ENCODE results near the gene B4GALT2.

The B4GALT2 gene

DNA sequence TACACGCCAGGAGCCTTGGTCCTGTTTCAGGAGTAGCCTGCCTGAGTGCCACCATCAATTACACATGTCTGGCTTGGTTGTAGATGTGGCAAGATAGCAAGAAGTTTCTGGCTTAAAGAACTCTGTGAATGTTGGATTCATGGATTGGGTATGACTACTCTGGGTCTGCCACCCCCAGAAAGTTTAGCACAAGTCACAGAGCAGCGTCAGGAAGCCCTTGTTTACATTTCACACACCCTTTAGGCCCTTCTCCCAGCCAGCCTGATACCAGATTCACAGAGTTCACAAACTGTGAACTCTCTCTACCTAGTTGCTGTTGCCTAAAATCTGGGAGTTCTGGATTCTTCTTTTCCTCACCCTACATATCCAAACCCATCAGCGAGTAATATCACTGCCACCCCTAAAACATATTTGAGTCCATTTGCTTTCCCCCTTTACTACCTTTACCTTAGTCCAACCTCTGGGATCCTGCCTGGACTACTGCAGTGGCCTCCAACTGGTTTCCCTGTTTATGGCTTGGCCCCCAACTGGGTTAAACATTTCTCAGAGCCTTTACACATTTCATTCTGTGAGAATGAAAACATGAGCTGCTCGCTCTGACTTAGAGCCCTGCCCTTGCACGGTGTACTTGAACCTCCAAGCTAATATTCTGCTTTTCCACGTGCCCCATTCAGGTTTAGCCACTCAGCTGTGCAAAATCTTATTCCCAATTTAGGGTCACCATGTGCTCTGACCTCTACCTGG lies 8.3 kb downstream of the B4GALT2 start:
- DNase-seq = no peak

GRCh38 chr1:43990271-43991199 lies 11.5 kb downstream of the B4GALT2 start:
- no peak for DNase-seq

- DNase-seq = no peak
These were observed 12.1 kb downstream of the B4GALT2 start for GRCh38 chr1:43991200-43991475.

DNA sequence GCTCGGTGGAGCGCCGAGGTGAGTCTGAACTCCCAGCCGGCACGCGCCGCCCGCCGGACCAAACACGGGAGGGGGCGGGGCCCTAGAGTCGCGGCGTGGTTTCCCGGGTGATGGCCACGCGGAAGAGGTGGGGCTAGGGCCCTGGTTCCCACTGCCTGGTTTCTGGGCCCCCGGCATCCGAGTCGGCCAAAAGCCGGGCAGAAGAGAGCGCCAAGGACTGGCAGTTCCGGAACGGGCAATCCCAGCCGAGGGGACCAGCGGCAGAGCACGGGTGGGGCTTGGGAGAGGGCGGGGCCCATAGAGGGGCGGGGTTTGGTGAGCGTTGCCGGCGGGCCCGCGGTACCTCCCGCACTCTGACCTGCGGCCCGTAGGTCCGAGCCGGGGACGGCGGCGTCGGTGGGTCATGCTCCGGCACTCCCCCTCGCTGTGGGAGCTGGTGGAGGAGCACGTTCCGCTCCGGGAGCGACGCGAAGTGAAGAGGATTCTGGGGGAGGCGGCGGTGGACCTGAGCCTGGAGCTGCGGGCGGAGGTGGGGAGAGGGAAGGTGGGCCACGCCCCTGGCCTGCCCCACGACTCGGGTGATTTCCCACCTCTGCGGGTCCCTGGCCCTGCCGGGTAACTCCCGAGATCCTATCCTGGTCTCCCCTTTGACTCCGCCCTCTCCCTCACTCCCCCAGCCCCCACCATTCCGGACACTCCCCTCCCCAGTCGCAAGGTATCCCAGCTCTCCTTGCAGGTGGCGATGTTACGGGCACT lies 12.6 kb downstream of the B4GALT2 start, which contains the start of gene CCDC24:
TSS of gene CCDC24 (plus strand) at position 124 of the 756 bp plus-strand sequence. CDS start at position 404, 280 bp downstream.
- peak; percentile 81 for DNase-seq

DNA sequence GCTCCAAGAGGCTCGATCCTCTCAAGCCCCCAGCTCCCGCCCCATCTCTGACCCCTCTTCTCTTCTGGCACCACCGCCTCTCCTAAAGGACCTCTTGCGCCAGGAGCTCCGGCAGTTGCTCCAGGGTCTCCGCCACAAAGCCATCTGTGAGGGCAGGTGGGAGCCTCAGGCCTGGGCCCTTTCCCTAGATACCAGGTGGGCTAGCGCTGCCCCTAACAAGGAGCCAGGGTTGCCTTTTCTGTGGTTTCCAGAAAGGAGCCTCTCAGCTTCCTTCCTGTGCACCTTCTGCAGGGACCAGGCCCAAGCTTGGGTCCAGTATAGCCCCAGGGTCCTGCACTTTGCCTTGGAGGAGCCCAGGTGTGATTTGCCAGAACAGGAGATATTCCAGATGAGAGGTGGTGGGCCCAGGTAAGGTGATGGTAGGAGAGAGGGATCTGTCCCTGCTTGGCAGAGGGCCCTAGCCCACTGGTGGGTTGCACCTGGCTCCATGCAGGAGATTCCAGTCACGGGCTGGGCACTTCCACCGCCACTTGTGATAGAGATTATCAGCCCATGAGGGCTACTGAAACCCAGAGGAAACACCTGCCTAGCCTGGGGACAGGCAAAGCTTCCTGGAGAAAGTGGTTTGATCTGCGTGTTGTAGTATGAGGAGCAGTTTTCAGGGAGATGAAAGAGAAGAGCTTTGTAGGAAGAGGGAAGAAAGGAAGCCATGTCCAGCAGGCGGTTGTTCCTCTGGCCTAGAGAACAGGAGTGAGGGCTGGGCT lies 13.4 kb downstream of the B4GALT2 start:
- DNase-seq = no peak

DNA sequence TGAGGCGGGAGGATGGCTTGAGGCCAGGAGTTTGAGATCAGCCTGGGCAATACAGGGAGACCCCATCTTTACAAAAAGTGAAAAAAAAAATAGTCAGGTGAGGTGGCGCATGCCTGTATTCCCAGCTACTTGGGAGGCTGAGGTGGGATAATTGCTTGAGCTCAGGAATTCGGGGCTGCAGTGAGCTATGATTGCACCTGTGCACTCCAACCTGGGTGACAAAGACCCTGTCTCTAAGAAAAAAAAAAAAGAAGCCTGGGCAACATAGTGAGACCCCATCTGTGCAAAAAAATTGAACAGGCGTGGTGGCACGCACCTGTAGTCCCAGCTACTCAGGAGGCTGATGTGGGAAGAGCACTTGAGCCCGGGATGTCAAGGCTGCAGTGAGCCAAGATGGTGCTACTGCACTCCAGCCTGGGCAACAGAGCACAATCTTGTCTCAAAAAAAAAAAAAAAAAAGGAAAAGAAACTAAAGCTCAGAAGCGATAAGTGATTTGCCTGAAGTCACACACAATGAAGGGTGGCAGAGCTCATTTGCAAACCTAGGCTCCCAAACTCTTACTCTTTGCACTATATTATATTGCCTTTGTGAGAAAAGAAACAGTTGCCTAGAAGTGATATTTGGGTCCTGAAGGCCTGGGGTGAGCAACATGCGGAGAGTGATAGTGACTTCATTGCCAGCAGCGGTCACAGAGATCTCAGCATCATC lies 14.3 kb downstream of the B4GALT2 start:
- no peak for DNase-seq

DNA sequence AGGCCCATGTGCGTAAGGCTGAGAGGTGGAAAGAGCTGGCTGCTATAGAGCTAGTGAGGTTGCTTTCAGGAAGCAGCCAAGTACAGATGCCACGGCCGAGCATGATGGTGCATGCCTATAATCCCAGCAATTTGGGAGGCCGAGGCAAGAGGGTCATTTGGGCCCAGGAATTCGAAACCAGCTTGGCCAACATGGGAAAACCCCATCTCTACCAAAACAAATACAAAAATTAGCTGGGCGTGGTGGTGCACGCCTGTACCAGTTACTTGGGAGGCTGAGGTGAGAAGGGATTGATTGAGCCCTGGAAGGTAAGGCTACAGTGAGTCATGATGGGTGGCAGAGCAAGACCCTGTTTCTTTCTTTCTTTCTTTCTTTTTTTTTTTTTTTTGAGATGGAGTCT lies 15.1 kb downstream of the B4GALT2 start:
- no peak for DNase-seq

DNA sequence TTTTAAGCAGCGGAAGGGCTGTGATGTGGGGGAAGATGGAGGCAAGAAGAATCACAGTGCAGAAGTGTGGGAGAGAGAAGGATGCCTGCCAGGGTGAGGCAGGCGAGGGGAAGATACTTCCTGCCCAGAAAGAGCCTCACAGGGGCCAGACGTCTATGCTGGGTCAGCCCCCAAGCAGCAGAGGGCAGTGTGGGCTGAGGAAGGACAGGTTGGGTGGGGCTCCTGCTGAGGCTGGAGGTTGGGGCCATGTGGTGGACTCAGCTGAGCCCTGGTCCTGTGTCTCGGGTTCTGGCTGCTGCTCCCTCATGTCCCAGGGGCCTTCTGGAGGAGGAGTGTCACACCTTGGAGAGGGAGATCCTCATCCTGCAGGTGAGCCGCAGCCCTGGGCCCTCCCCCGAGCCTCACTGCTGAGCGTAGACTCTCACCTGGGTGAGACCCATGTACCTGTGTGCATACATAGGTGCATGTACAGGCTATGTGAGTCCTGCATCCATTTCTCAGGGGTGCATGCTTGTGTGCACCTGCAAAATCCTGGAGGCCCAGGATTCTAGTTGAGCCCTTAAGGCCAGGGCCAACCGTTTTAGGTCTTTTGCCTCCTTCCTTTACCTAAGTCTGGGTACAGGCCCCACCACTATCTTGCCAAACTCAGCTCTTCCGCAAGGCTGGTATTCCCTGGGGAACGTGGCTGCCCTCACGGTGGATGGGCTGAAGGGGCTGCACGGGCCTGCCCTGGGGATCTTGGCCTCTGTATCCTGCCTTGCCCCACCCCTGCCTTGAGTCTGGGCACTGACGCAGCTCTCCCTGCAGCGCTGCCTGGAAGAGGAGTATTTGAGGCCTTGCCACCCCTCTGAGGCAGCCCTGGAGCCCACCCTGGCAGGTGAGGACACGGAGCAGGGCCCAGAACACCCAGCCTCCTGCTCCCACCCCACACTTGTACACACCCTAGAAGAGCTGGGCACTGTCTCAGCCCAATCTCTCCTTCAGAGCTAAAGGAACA lies 16.1 kb downstream of the B4GALT2 start:
- DNase-seq = no peak

DNA sequence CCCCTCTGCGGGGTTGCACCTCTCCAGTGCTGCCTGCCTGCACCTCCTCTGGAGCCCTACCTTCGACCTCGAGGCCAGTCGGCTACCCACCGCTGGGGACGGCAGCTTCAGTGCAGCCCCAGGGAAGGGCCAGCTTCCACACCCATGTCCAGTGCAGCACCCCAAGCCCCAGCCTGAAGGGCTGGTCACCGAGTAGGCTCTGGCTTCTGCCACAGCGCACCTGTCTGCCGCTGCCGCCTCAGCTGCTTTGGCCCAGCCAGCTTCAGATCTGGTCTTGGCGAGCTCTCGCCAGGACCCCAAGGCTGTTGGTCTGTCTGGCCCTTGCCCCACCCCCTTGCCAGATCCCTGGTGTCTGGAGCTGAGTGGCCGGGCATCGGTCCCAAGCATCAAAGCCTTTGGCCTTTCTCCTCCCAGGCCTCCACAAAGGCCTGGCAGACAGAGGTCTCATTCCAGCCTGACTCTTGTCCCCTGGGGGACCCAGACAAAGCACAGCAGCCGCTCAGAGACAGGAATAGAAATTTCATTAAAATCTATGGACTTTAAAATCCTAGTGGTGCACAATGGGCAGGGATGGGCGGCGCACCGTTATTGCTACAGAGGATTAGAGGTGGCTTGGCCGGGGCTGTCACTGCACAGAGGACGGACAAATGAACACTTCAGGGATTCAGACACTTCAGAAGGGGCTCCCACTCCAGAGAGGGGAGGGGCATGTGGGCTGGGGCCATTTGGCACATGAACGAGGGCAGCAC lies 17.1 kb downstream of the B4GALT2 start:
- no peak for DNase-seq

DNA sequence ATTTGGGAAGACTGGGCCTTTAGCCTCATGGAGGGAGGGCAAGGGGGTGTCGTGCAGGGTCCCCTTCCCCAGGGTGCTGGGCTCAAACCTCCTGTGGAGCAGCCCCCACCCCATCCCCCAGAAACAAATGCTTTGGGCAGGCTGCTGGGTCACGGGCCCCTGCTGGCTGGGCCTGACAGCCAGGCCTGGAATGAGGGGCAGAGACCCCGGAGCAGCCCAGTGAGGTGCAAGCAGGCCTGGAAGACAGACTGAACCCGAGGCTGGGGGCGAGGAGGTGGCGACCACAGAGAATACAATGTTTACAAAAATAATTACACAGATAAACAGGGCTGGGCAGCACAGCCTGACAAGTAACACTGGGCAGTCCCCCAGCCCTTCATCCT lies 17.7 kb downstream of the B4GALT2 start:
- DNase-seq = no peak

DNA sequence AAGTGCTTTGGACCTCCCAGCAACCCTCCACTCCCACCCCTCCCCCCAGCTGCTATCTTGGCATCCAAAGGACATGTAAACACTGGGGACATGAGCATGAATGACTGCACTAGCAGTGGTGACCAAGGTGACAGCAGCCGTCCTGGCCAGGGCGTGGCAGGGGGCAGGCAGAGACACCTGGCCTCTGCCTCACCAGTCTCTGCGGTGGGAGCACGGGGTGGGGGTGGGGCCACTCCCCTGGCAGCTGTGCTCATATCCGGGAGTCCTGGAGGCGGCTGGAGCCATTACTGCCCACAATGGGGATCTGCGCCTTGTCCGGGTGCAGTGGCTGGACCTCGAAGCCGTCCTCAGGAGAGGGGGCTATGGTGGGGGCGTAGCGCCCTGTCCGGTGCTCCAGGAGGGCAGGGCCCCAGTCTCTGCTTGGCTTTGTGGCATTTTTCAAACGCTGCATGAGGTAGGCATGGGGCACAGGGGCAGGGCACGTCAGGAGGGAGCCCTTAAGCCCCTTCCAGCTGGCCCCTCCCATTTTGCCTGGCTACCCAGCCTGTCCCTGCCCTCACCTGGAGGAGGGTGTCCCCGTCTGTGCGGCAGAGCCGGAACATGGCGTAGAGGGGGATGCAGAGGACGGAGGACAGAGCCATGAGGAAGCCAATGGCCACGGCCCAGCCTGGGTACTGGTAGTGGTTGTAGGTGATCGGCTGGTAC lies 18.4 kb downstream of the B4GALT2 start:
- no peak for DNase-seq

DNA sequence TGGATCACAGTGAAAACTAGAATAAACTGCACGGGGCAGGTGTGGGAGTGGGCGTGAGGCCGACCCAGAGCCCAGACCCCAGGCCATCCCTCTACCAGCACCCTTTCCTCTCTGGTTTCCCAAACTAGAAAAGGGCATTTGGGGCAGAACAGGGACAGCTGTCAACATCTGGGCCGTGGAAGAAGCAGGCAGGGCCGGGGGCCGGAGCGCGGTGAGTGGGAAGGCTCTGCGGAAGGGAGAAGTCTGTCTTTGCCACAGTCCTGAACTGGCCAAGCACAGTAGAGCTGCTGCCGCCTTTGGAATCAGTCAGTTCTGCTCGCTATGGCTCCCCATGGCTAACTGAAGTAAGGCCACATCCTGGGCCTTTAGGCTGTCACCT lies 19.0 kb downstream of the B4GALT2 start:
- DNase-seq = no peak

DNA sequence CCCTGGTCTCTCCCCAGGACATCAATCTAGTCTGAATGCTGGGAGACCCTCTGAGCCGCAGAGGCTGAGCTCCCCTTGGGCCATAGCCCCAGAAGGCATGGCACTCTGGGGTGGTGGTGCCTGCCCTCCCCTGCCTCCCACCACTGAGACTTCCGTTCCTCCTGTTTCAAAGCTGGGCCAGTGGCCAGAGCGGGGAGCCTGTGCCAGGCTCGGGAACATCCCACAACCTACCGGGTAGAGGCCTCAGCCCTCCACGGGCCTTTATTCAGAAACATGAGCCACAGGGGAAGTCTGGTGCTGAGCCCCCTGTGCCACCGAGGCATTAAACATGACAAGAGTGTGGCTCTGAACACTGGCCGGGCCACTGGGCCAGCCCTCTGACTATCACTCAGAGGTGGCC lies 20.4 kb downstream of the B4GALT2 start:
- DNase-seq = no peak

DNA sequence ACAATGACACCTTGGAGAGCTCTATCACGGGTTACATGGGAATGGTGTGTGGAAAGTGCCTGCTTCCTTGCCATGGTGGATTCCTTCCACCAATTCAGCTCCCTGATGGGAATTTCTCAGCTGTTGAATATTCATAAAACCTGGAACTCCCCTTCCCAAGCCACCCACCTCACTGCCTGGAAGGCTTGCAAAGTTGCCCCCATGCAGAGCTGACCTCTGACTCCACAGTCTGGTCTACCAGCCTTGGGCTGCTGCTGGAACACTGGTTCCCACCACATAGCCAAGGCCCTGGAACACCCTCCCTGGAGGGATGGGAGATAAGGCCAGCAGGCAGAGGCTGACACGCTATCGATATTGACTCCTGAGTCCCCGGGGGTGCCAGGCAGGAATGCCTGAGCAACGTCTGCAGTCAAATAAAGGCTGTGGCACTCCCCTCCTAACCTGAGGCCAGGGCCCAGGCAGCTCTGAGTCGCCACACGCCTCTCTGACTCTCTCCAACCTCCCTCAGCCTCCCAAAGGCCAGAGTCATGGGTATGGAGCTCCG lies 21.2 kb downstream of the B4GALT2 start:
- DNase-seq = no peak

DNA sequence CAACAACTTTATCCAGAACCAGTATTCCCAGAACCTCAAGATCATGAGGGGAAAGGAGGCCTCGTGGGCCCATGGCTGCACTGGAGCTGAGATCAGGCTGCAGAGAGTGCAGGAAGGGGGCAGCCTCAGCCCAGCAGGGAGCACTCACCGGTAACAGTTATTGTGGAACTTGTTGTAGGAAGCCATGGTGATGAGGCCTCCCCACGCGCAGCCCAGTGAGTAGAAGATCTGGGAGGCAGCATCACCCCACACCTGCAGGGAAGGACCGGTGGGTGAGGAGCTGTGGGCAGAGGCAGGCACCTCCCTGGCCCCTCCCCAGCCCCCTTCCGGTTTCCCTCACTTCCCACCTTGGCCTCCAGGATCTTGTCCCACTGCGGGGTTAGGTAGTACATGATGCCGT lies 23.2 kb downstream of the B4GALT2 start:
- DNase-seq = no peak

DNA sequence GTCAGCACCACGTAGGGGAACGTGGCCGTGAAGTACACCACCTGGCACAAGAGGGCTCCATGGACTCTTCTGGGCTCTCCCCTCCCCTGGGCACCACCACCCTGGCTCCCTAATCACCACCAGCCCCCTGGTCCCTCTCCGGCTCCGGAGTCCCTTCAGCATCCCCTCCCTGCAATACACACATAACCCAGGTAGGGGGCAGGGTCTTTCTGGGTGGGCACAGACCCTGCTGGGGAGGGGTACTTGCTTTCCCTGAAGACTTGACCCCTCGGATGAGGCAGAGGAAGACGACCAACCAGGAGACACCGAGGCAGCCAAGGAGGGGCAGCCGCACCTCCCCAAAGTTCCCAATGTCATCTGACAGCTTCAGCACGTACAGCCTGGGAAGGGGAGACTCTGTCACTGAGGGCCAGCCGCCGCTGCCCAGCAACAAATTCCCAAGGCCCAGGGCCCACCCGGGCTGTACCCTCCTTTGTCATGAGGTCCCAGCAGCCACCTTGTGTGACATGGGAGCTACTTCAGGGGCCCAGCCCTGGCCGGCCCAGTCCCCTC lies 23.7 kb downstream of the B4GALT2 start:
- DNase-seq = no peak

DNA sequence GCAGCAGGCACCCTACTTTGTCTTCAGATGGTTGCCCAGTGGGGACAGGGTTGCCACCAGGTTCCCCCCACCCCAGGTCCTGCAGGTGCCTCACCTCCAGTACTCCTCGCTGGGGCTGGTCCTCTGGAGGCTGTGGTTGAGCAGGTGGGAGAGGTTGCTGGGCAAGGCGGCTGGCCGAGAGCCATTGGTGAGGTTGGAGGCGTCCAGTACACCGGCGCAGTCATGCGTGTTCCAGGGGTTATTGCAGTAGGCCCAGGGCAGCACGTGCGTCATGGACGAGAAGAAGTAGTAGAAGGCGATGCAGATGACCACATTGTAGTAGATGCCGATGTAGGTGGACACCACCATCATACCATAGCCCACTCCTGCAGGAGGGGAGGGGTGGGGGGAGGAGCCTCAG lies 29.2 kb downstream of the B4GALT2 start:
- DNase-seq = no peak

GRCh38 chr1:44010935-44011471 lies 32.0 kb downstream of the B4GALT2 start:
- DNase-seq = no peak

DNA sequence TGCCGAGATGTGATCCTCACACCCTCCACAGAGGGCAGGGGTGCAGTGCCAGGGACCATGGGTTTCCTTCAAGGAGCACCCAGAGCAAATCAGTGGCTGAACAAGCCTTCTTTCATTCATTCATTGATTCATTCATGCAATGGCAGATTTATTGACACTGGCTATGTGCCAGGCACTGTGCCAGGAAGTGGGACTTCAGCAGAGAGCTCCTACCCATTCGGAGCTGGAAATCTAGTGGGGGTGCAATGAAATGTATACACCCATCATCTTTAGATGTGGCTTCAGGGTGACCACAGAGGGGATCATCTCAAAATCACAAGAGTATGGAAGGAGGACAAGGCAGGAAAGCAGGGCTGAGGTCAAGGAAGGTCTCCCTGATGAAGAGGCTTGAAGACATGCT lies 33.4 kb downstream of the B4GALT2 start:
- DNase-seq = no peak
